GM12874 (cell line): Measurements from ENCODE around the gene VEPH1.

Experiments
- TF ChIP-seq, protein P1 (sequence below): IDR thresholded peaks from 2 replicates; pipeline ENCODE4 v1.5.1; 2011; ENCODE audit warnings: low read depth, mild to moderate bottlenecking, control low read depth, low read length, moderate library complexity; ENCODE audit not compliant: insufficient read depth

The VEPH1 gene

DNA sequence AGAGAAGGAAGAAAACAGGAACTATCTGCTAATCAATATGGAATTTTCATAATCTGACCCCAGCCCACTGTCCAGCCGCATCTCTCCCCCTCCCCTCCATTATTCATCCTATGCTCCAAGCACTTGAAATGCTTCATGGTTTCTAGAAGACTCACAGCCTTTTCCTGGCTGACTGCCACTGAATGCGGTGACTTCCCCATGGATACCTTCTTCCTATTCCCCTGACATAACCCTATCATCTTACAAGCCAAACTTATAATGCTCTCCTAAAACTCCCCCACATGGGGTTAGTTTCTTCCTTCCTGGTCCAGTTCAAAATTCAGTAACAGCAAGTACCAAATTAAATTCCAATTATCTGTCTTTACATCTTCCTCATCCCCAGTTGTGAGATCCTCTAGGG lies 97.8 kb downstream of the VEPH1 start:
- TF ChIP-seq, protein P1, sequence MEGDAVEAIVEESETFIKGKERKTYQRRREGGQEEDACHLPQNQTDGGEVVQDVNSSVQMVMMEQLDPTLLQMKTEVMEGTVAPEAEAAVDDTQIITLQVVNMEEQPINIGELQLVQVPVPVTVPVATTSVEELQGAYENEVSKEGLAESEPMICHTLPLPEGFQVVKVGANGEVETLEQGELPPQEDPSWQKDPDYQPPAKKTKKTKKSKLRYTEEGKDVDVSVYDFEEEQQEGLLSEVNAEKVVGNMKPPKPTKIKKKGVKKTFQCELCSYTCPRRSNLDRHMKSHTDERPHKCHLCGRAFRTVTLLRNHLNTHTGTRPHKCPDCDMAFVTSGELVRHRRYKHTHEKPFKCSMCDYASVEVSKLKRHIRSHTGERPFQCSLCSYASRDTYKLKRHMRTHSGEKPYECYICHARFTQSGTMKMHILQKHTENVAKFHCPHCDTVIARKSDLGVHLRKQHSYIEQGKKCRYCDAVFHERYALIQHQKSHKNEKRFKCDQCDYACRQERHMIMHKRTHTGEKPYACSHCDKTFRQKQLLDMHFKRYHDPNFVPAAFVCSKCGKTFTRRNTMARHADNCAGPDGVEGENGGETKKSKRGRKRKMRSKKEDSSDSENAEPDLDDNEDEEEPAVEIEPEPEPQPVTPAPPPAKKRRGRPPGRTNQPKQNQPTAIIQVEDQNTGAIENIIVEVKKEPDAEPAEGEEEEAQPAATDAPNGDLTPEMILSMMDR = no peak

DNA sequence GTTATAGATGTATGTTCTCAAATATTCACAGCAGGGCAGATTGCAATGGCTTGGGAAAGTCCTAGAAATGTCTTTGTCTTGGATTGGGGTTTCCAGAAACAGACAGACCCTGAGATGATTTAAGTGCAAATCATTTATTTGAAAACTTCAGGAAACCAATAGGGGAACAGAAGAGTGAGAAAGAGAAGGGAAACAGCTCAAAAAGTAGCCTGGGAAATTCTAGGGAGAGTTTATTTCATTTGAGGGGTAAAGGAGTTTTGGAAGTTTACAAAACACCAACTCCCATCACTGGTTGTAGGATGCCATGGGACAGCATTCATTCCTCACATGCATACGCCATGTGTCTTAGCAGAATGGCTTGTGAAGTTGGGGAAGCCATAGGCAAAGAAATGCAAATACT lies 98.8 kb downstream of the VEPH1 start:
- TF ChIP-seq, protein P1 = no peak

DNA sequence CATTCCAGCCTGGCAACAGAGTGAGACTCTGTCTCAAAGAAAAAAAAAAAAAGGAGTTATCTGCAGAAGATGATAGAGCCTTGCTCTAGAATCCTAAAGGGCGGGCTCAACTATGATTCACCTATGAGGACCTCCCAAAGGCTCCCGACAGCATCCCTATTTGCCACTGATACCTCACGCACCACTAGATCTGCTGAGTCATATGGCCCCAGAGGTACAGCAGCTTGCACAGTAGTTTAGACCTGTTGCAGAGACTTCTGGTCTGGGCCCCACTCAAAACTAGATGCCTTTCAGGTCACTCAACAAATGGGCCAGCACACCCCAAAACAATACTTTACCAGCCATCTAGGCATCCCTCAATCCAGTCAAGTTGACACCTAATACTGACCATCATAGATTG lies 104.6 kb downstream of the VEPH1 start:
- TF ChIP-seq, protein P1 = no peak

DNA sequence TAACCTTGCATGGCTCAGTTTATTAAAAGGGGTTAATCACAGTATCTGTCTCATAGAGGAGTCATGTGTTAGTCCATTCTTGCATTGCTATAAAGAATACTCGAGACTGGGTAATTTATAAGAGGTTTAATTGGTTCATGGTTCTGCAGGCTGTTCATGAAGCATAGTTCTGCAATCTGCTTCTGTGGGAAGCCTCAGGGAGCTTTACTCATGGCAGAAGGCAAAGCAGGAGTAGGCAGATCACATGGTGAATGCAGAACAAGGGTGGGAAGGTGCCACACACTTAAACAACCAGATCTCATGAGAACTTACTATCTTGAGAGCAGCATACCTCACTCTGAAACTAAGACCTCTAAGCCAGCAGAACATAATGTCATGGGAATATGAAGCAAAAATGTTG lies 108.8 kb downstream of the VEPH1 start:
- TF ChIP-seq, protein P1 = no peak

DNA sequence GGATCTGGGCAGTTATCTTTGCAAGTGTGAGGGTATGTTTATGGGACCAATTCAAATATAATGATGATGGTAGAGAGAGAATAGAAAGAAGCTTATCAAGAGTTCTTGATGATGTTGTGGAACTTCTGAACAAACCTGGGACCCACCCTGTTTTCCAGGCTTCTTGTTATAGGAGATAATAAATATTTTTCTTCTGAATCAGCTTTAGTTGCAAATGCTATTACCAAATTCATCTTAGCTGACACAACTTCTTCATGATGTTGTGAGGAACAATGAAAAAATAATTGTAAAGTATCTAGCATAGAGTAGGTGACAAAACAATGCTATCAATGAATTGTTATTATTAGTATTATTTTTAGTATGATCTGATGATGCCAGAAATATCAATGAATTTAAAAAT lies 110.1 kb downstream of the VEPH1 start:
- TF ChIP-seq, protein P1 = no peak

DNA sequence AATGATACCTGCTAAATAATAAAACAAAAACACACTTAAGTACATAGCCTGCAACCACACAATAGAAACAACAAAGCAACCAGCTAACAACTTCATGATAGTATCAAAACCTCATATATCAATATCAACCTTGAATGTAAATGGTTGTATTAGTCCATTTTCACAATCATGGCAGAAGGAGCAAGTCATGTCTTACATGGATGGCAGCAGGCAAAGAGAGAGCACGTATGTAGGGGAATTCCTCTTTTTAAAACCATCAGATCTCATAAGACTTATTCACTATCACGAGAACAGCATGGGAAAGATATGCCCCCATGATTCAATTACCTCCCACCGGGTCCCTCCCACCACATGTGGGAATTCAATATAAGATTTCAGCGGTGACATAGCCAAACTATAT lies 111.1 kb downstream of the VEPH1 start:
- TF ChIP-seq, protein P1 = no peak

DNA sequence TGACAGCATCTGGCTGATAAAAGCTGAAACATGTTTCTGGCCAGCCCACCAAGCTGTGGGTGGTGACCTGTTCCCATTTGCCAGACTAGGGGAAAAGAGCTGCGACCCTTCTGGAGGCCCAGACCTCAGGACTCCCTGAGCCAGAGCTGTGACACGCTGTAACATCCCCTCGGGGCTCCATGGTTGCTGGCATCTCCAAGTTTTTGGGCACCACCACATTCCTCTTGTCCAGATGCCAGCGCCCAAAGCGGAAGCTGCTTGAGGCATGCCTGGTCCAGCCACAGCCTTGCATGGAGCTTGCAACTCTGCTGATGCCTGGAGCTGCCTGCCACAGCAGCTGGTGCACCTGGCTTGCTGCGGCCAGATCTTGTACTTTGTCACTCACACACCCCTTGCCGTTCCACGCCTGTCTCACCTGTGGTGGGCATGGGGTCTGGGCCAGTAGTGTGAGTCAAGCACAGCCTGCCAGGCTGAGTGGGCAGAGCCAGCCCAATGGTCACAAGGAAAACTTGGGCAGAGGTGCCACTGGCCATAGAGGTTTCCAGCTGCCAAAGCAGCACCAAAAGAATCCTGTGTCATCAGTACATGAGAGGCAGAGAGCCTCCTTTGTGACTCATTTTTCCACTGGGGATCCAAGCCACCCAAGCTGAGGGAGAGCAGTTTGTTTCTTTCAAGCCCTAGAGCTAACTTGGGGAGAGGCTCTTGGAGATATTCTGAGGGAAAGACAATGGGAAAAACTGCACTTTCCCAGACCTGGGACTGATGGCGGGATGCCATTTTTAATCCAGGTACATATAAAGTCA lies 112.3 kb downstream of the VEPH1 start:
- TF ChIP-seq, protein P1 = no peak
